Ishikawa (cell line): ENCODE data around the gene LRCOL1.

Source experiments
- CEBPB ChIP-seq: IDR thresholded peaks from 2 replicates; pipeline ENCODE4 v1.6.1; 2012
- CREB1 ChIP-seq: IDR thresholded peaks from 2 replicates; pipeline ENCODE4 v1.6.1; 2012; ENCODE audit warnings: low read depth
- EGR1 ChIP-seq: IDR thresholded peaks from 2 replicates; pipeline ENCODE4 v1.6.1; 2012
- EP300 ChIP-seq: IDR thresholded peaks from 2 replicates; pipeline ENCODE4 v1.6.1; 2012; ENCODE audit warnings: borderline replicate concordance
- FOXM1 ChIP-seq: IDR thresholded peaks from 2 replicates; pipeline ENCODE4 v1.6.1; 2012; ENCODE audit warnings: low read depth, borderline replicate concordance
- MAX ChIP-seq: IDR thresholded peaks from 2 replicates; pipeline ENCODE4 v1.6.1; 2012
- NFIC ChIP-seq: IDR thresholded peaks from 2 replicates; pipeline ENCODE4 v1.6.1; 2012
- RAD21 ChIP-seq: IDR thresholded peaks from 2 replicates; pipeline ENCODE4 v1.6.1; 2012; ENCODE audit warnings: low read depth
- REST ChIP-seq: IDR thresholded peaks from 2 replicates; pipeline ENCODE4 v1.6.1; 2012; ENCODE audit warnings: low read depth, mild to moderate bottlenecking
- TAF1 ChIP-seq: IDR thresholded peaks from 2 replicates; pipeline ENCODE4 v1.6.1; 2012; ENCODE audit warnings: low read depth, mild to moderate bottlenecking
- TCF12 ChIP-seq: IDR thresholded peaks from 2 replicates; pipeline ENCODE4 v1.6.1; 2012; ENCODE audit warnings: low read depth
- TEAD4 ChIP-seq: IDR thresholded peaks from 2 replicates; pipeline ENCODE4 v1.6.1; 2012
- USF1 ChIP-seq: IDR thresholded peaks from 2 replicates; pipeline ENCODE4 v1.6.1; 2012
- YY1 ChIP-seq: IDR thresholded peaks from 2 replicates; pipeline ENCODE4 v1.6.1; 2012; ENCODE audit warnings: low read depth
- ZBTB7A ChIP-seq: IDR thresholded peaks from 2 replicates; pipeline ENCODE4 v1.6.1; 2012; ENCODE audit warnings: low read depth

Gene LRCOL1

GRCh38 chr12:132593938-132594358, 16.4 kb downstream of the LRCOL1 start:
- TF ChIP-seq EGR1 = no peak
- TF ChIP-seq MAX = peak; percentile 30; the same call in 1 of the 2 replicates
- no peak for TF ChIP-seq CEBPB

- TF ChIP-seq MAX = no peak
- TF ChIP-seq USF1 = no peak
- TF ChIP-seq NFIC = no peak
- no peak for TF ChIP-seq EP300
- TF ChIP-seq CEBPB = no peak
- no peak for TF ChIP-seq EGR1
- no peak for TF ChIP-seq CREB1
- TF ChIP-seq REST = no peak
- TF ChIP-seq ZBTB7A = no peak
- no peak for TF ChIP-seq YY1
- no peak for TF ChIP-seq RAD21
- TF ChIP-seq TAF1 = no peak
Measured at GRCh38 chr12:132593521-132593920, 16.9 kb downstream of the LRCOL1 start.

- TF ChIP-seq REST (no peak), ZBTB7A (no peak), USF1 (no peak), YY1 (no peak), TCF12 (no peak), NFIC (no peak), MAX (no peak), EP300 (no peak), TAF1 (no peak), FOXM1 (no peak), TEAD4 (no peak), CEBPB (no peak), RAD21 (no peak), EGR1 (no peak), CREB1 (no peak)
Measured at GRCh38 chr12:132593071-132593470, 17.3 kb downstream of the LRCOL1 start.

- TF ChIP-seq CREB1 (no peak), ZBTB7A (no peak), CEBPB (no peak), EP300 (no peak), NFIC (no peak), FOXM1 (no peak)
Measured at GRCh38 chr12:132592282-132592970, 18.0 kb downstream of the LRCOL1 start.

- TF ChIP-seq MAX (no peak), CREB1 (no peak), CEBPB (no peak), USF1 (no peak), RAD21 (no peak), ZBTB7A (no peak), REST (no peak), EP300 (no peak), EGR1 (no peak), YY1 (no peak), NFIC (no peak), TEAD4 (no peak), FOXM1 (no peak), TCF12 (no peak), TAF1 (no peak)
Measured at GRCh38 chr12:132591107-132591935, 19.1 kb downstream of the LRCOL1 start.
